ENCODE results near the gene ASAP2.

ASAP2 gene

DNA sequence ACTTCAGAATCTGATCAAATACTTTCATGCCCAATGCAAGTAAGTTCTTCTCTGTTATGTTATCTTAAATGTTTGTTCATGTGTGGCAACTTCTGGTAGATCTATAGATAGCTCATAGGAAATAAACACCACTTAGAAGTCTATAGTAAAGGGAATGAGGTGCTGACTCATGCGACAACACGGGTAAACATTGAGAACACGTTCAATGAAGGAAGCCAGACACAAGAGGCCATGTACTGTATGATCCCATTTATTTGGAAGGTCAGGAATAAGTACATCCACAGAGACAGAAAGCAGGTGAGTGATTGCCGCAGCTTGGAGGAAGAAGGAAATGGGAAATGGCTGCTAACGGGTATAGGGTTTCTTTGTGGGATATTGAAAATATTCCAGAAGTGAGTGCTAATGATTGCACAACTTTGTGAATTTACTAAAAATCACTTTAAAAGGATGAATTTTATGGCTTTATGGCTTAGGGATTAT lies 121.3 kb downstream of the ASAP2 start:
- Mint-ChIP-seq H3K27me3 (peaks cover 6% of the 10 kb centered on the region), H3K4me3 (no peak overlapping the region), H3K9me3 (no peaks in the 10 kb centered on the region), H3K4me1 (ENCODE audit: low read depth) (no peaks in the 10 kb centered on the region), H3K36me3 (ENCODE audit: low read depth) (no peaks in the 10 kb centered on the region), H3K27ac (no peak overlapping the region)

DNA sequence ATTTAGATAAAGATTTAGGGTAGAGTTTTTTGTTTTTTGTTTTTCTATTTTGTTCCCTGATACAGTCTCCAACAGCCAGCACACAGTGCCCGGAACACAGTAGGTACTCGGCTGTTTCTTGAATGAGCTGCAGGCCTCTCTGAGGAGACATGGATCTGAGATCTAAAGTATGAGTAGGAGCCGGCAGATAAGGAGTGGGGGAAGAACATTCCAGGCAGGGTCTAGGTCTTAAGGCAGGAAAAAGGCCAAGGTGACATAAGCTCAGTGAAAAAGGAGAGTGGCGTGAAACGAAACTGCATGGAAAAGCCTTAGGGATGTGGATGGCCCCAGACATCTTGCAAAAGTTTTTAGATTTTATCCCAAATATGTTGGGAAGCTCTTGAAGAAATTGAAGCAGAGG lies 122.3 kb downstream of the ASAP2 start:
- H3K4me1 Mint-ChIP-seq (ENCODE audit: low read depth): no peaks in the 10 kb centered on the region
- H3K4me3 Mint-ChIP-seq: no peak overlapping the region
- H3K27me3 Mint-ChIP-seq: peaks cover 6% of the 10 kb centered on the region
- no peak overlapping the region for H3K27ac Mint-ChIP-seq
- H3K9me3 Mint-ChIP-seq: no peaks in the 10 kb centered on the region
- no peaks in the 10 kb centered on the region for H3K36me3 Mint-ChIP-seq (ENCODE audit: low read depth)

DNA sequence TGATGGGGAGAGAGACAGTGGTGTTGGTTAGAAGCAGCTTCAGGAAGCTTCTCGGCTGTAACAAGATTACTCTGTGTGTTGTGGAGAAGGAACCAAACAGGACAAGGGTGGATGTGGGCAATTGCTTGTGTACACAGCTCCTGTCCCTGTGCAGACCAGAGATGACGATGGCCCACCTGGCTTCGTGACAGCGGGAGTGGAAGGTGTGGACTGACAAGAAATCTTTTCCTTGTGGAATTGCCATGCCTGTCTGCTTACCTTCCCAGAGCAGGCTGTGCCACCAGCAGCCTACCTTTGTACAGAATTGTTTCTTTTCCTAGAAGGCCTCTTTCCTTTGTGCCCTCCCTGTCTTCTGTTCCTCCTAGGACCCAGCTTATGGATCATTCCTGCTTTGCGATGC lies 122.9 kb downstream of the ASAP2 start:
- Mint-ChIP-seq H3K4me3 (no peak overlapping the region), H3K4me1 (ENCODE audit: low read depth) (no peaks in the 10 kb centered on the region), H3K27ac (no peak overlapping the region), H3K9me3 (no peaks in the 10 kb centered on the region), H3K27me3 (peaks cover 6% of the 10 kb centered on the region), H3K36me3 (ENCODE audit: low read depth) (no peaks in the 10 kb centered on the region)

GRCh38 chr2:9330612-9331270 lies 124.1 kb downstream of the ASAP2 start:
- Mint-ChIP-seq H3K36me3 (ENCODE audit: low read depth) (no peaks in the 10 kb centered on the region), H3K4me1 (ENCODE audit: low read depth) (no peaks in the 10 kb centered on the region), H3K9me3 (no peaks in the 10 kb centered on the region), H3K4me3 (no peak overlapping the region), H3K27me3 (peaks cover 6% of the 10 kb centered on the region), H3K27ac (no peak overlapping the region)

DNA sequence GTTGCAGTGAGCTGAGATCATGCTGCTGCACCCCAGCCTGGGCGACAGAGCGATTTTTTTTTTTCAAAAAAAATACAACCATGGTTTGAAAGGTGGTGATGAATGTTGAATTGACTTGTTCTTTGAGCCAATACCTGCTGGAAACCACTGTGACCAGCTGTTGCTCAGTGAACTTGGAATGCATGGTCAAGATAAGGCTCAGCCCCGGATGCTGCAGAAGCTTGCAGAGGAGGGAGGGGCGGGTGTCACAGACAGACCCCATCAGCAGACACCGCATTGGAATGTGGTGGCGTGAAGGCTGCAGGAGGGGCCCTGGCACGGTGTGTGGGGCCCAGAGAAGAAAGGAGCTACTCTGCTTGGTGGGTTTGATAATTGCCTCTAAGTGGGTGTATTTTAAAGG lies 125.1 kb downstream of the ASAP2 start:
- Mint-ChIP-seq H3K4me3 (no peak overlapping the region), H3K27me3 (peaks cover 6% of the 10 kb centered on the region), H3K4me1 (ENCODE audit: low read depth) (no peaks in the 10 kb centered on the region), H3K36me3 (ENCODE audit: low read depth) (no peaks in the 10 kb centered on the region), H3K9me3 (no peaks in the 10 kb centered on the region), H3K27ac (no peak overlapping the region)

DNA sequence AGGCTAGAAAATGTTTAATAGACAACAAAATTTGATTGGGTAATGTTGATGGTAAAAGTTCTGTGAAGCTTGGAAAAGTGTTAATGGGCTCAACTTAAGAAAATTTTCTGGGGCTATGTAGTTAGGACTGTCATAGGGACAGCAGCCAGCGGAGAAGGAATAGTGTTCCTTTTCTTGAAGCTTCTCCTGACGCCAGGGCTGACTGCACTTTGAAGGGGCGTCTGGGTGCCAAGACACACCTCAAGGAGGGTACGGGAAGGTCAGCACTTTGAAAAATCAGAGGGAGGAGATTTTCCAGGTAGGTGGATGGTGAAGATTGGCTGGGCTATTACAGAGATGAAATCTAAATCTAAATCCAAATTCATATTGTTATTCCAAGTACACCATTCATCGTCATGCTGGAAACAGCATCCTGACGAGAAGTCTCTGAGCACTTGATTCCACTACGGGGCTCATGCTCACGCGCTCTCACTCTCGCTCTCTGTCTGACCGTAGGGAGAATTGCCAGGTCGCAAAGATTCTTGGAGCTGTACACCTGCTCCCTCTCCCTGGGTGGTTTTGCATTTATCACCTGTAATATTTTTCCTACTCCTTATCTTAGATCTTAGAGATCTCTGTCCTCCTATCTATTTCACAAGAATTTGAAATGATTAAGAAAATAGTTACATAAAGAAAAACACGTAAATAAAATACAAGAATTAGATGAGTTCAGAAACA lies 125.7 kb downstream of the ASAP2 start:
- Mint-ChIP-seq H3K4me3 (no peak overlapping the region), H3K27ac (no peak overlapping the region), H3K27me3 (peaks cover 6% of the 10 kb centered on the region), H3K4me1 (ENCODE audit: low read depth) (no peaks in the 10 kb centered on the region), H3K9me3 (no peaks in the 10 kb centered on the region), H3K36me3 (ENCODE audit: low read depth) (no peaks in the 10 kb centered on the region)

- no peak overlapping the region for H3K4me3 Mint-ChIP-seq
- no peaks in the 10 kb centered on the region for H3K4me1 Mint-ChIP-seq (ENCODE audit: low read depth)
- no peaks in the 10 kb centered on the region for H3K36me3 Mint-ChIP-seq (ENCODE audit: low read depth)
- no peak overlapping the region for H3K27ac Mint-ChIP-seq
- H3K9me3 Mint-ChIP-seq: no peaks in the 10 kb centered on the region
- peaks cover 2% of the 10 kb centered on the region for H3K27me3 Mint-ChIP-seq
These were observed 126.2 kb downstream of the ASAP2 start for GRCh38 chr2:9332853-9333245.

DNA sequence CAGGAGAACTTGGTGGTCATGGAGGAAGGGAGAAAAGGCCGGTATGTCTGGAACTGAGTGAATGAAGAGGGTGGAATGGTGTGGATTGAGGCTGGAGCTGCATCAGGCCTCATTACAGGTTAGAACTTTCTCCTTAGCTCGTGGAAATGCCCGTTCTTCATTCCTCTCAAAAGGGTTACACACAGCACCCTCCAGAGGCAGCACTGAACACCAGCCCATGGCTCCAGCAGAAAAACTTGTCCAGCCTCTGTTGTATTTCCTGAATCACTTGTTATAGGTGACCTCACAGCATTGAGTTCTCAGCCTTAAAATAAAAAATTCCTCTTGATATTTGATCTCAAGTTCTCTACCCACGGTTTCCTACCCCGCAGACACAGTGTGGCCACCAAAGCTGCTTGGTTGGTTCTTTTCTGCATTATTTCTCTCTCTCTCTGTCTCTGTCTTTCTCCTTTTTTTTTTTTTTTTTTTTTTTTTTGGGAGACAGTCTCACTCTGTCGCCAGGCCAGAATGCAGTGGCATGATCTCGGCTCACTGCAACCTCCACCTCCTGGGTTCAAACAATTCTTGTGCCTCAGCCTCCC lies 127.1 kb downstream of the ASAP2 start:
- Mint-ChIP-seq H3K4me1 (ENCODE audit: low read depth) (no peaks in the 10 kb centered on the region), H3K36me3 (ENCODE audit: low read depth) (no peaks in the 10 kb centered on the region), H3K9me3 (no peaks in the 10 kb centered on the region), H3K27me3 (no peaks in the 10 kb centered on the region), H3K27ac (no peak overlapping the region), H3K4me3 (no peak overlapping the region)

DNA sequence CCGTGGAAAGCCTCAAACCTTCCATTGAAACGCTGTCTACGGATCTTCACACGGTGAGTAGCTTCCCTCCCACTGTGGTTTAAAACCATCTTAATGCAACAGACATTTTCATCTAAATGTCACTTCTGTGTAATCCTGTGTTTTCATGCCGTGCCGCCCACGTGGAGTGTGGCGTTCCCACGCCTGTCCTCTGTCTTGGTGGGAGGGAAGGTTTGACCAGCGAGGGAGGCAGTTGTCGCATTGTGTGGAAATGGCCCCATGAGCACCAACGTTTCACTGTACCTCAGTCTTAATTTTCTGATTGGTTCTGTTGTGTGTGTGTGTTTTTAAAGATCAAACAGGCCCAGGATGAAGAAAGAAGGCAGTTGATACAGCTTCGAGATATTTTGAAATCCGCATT lies 128.1 kb downstream of the ASAP2 start:
- H3K27me3 Mint-ChIP-seq: no peaks in the 10 kb centered on the region
- H3K4me1 Mint-ChIP-seq (ENCODE audit: low read depth): no peaks in the 10 kb centered on the region
- H3K4me3 Mint-ChIP-seq: no peak overlapping the region
- no peaks in the 10 kb centered on the region for H3K9me3 Mint-ChIP-seq
- H3K36me3 Mint-ChIP-seq (ENCODE audit: low read depth): no peaks in the 10 kb centered on the region
- H3K27ac Mint-ChIP-seq: no peak overlapping the region

DNA sequence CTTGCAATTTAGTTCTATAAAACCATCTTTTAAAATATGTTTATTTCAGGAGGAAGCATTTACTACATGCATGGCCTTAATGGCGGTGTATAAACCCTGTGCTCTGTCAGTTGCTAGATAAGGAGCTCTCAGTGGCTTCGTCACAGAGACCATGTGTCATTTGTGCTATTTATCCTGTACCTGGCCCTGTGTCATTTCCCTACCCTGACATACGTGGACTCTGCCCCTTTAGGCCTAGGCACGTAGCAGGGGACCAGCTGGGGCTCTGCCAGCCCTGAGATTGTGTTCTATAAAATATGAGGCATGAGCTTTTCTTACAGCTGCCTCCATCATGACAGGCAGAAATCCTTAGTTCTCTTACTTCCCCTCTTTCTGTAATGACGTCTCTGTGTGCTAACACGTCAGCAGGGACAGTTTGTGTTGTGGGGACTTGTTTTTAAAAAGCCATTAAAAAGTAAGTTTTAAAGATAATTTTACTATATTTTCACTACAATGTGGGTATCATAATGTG lies 128.8 kb downstream of the ASAP2 start:
- Mint-ChIP-seq H3K4me3 (no peak overlapping the region), H3K27me3 (no peaks in the 10 kb centered on the region), H3K27ac (no peak overlapping the region), H3K36me3 (ENCODE audit: low read depth) (no peaks in the 10 kb centered on the region), H3K9me3 (no peaks in the 10 kb centered on the region), H3K4me1 (ENCODE audit: low read depth) (no peaks in the 10 kb centered on the region)

DNA sequence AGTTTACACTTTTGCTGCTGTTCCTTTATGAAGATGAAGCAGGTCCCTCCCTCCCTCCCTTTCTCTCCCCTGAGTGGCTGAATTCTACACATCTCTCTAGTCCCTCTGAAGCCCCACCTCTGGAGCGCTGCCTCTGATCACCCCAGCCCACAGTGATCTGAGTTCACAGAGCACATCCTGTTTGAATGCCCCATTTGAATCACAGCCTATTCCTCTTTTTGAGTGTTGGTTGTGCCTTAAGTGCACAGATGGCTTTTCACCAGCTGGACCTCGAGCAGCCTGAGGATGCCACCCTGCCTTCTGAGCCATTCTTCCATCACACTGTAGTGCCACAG lies 129.6 kb downstream of the ASAP2 start:
- Mint-ChIP-seq H3K27me3 (no peaks in the 10 kb centered on the region), H3K4me1 (ENCODE audit: low read depth) (no peaks in the 10 kb centered on the region), H3K36me3 (ENCODE audit: low read depth) (no peaks in the 10 kb centered on the region)

DNA sequence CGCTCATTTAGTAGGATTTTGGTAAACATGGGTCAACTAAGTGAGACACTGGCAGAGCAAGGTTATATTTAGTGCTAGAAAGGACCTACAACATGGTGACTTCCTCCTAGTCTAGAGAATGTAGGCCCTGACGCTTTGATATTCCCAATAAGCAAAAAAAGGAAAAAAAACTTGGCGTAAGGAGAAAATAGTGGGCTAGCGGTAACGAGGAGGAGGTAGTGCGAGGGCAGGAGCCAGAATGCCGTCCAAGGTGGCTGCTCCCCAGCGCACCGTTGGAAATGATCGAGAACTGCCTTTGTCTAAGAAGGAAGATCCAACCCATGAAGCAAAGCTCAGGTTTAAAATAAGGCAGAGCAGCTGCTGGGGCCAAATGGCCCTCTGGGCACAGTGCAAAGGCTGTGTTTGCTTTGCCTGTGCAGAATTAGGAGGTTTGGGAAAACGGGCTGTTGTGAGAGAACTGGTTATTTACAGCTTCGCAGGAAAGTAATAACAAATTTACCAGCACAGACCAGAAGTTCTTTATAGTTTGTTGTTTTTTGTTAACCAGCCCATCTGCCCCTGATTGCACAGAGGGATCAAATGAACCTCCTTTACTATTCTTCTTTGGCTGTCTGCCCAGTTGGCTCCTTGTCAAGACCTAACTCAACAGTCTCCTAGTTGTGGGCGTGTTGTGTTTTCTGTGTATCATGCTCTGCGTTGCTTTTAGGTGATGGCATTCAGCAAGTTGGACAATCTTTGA lies 130.1 kb downstream of the ASAP2 start:
- H3K4me1 Mint-ChIP-seq (ENCODE audit: low read depth): no peaks in the 10 kb centered on the region
- H3K27me3 Mint-ChIP-seq: peaks cover 1% of the 10 kb centered on the region
- H3K27ac Mint-ChIP-seq: no peak overlapping the region
- no peaks in the 10 kb centered on the region for H3K36me3 Mint-ChIP-seq (ENCODE audit: low read depth)
- H3K4me3 Mint-ChIP-seq: no peak overlapping the region
- no peaks in the 10 kb centered on the region for H3K9me3 Mint-ChIP-seq

More for the DNA sequence above, 129.6 kb downstream of the ASAP2 start:
- Mint-ChIP-seq H3K4me3 (no peak overlapping the region), H3K27ac (no peak overlapping the region), H3K9me3 (no peaks in the 10 kb centered on the region)

DNA sequence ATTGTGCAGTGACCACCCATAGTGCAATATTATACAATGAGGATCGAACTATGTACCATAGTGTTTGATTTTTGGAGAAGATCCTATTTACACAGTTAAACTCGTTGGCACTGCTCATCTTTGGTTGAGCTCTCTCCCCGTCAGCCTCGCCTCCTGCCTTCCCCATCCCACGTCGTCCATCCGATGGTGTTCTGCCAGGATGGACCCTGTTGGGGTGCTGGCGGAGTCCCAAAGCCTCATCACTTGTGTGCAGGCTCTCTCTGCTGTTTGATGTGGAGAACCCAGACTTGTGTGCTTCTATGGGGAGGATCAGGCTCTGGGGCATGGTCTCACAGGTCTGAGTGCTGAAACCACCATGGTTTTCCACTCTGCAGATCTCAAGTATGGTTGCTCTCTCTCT lies 131.3 kb downstream of the ASAP2 start:
- Mint-ChIP-seq H3K27ac (no peak overlapping the region), H3K4me1 (ENCODE audit: low read depth) (no peaks in the 10 kb centered on the region), H3K36me3 (ENCODE audit: low read depth) (no peaks in the 10 kb centered on the region), H3K9me3 (no peaks in the 10 kb centered on the region), H3K4me3 (no peak overlapping the region), H3K27me3 (peaks cover 5% of the 10 kb centered on the region)

- Mint-ChIP-seq H3K4me1 (ENCODE audit: low read depth) (no peaks in the 10 kb centered on the region), H3K36me3 (ENCODE audit: low read depth) (no peaks in the 10 kb centered on the region), H3K27me3 (peaks cover 5% of the 10 kb centered on the region), H3K9me3 (no peaks in the 10 kb centered on the region), H3K4me3 (no peak overlapping the region), H3K27ac (no peak overlapping the region)
These were observed 134.8 kb downstream of the ASAP2 start for GRCh38 chr2:9341337-9341887.

DNA sequence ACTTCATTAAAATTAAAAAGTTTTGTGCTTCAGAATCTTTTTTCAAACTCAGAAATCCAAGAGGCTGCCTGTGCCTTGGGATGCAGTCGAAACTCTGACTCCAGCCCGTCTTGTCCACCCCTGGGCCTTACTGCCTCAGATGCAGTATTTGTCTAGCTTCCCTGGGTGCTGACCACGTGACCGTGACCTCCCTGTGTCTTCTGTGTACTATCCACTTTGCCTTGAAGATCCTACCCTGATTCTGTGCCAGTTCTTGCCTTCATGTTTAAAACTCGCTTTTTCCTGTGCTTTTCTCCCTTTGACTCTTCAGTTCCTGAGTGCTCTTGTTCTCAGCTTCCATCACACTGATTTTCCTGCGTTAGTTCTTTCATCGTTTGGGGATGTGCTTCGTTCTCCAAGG lies 136.0 kb downstream of the ASAP2 start:
- Mint-ChIP-seq H3K27ac (no peak overlapping the region), H3K36me3 (ENCODE audit: low read depth) (no peaks in the 10 kb centered on the region), H3K27me3 (peaks cover 5% of the 10 kb centered on the region), H3K4me1 (ENCODE audit: low read depth) (no peaks in the 10 kb centered on the region), H3K9me3 (no peaks in the 10 kb centered on the region), H3K4me3 (no peak overlapping the region)
